GM12878 (cell line): ENCODE results near the gene TMEM256. TPM values are rescaled to one million over a fixed set of nuclear protein-coding genes. Genes with fewer than 3 reads are reported as not detected.

ENCODE experiments used
- ATAC-seq: fragments of 200-7000 bp; cut with Tn5 transposase; 3 replicates; pipeline ENCODE4 v1.9.1; 2020; ENCODE audit warnings: mild to moderate bottlenecking, moderate library complexity
- BruUV-seq: library from RNA; stranded (reverse); fragments of 400-500 nt; replicated peaks from 2 replicates; lab custom pipeline; 2021; lab: Mats Ljungman, UMichigan
- CTCF ChIA-PET: fragments of 300-600 bp; sonication (Branson Sonifier 250); formaldehyde crosslinking; extraction: SDS; loops from one replicate; lab custom pipeline; 2021; ENCODE audit warnings: inconsistent platforms; lab: Yijun Ruan, JAX
- POLR2A ChIA-PET: fragments of 350-600 bp; formaldehyde crosslinking; extraction: SDS; loops from one replicate; lab custom pipeline; 2021; ENCODE audit warnings: inconsistent platforms; lab: Charles Lee
- RAD21 ChIA-PET: fragments of 300-600 bp; sonication (Branson Sonifier 250); formaldehyde crosslinking; loops from one replicate; lab custom pipeline; 2023; ENCODE audit warnings: antibody characterized with exemption; ENCODE audit not compliant: unreplicated experiment; lab: Charles Lee
- SMC1A ChIA-PET: fragments of 300-600 bp; sonication (Branson Sonifier 250); formaldehyde crosslinking; loops from one replicate; lab custom pipeline; 2023; ENCODE audit not compliant: unreplicated experiment, uncharacterized antibody; lab: Charles Lee
- DNase-seq: peaks from one replicate; pipeline ENCODE4 v3.0.0-alpha.2; 2011; ENCODE audit warnings: low read depth, low spot score
- FAIRE-seq: peaks from 3 replicates; lab custom pipeline; 2011; peaks lifted over from hg19 to GRCh38; lab: Jason Lieb, UNC
- H2AFZ ChIP-seq: 2 replicates; pipeline ENCODE4 v1.6.0; 2011; ENCODE audit warnings: low read depth, low read length, control low read depth; ENCODE audit not compliant: control insufficient read depth
- H3K27ac ChIP-seq: 2 replicates; pipeline ENCODE4 v1.5.1; 2011; ENCODE audit warnings: control low read depth; ENCODE audit not compliant: control insufficient read depth, insufficient read depth
- H3K27me3 ChIP-seq, 2 experiments: replicated peaks in 1 of 2; 2 replicates each; pipeline versions ENCODE4 v1.6.0 to v1.6.1; 2011; ENCODE audit warnings: low read length in 1 of 2; ENCODE audit not compliant: control insufficient read depth in 2 of 2, insufficient read depth in 2 of 2
- H3K36me3 ChIP-seq, 2 experiments: 2 replicates each; pipeline ENCODE4 v1.5.1; 2011; ENCODE audit warnings: low read length in 1 of 2; ENCODE audit not compliant: control insufficient read depth in 2 of 2, insufficient read depth in 2 of 2
- H3K4me1 ChIP-seq: 2 replicates; pipeline ENCODE4 v1.6.1; 2011; ENCODE audit warnings: mild to moderate bottlenecking, low read length, moderate library complexity, mixed read lengths; ENCODE audit not compliant: control insufficient read depth, insufficient read depth
- H3K4me2 ChIP-seq: 2 replicates; pipeline ENCODE4 v1.6.0; 2011; ENCODE audit warnings: control low read depth; ENCODE audit not compliant: control insufficient read depth, insufficient read depth
- H3K4me3 ChIP-seq: fragments of 200-600 bp; sonication (generic); 2 replicates; pipeline ENCODE4 v1.5.1; 2016
- H3K79me2 ChIP-seq: 2 replicates; pipeline ENCODE4 v1.6.0; 2011; ENCODE audit warnings: low read length; ENCODE audit not compliant: control insufficient read depth, insufficient read depth
- H3K9ac ChIP-seq: 2 replicates; pipeline ENCODE4 v1.8.0; 2011; ENCODE audit warnings: low read length, control low read depth, mixed read lengths; ENCODE audit not compliant: control insufficient read depth, insufficient read depth
- H3K9me3 ChIP-seq: replicated peaks from 3 replicates; pipeline ENCODE4 v1.5.1; 2011; ENCODE audit warnings: mild to moderate bottlenecking, low read length; ENCODE audit not compliant: control insufficient read depth, insufficient read depth
- H4K20me1 ChIP-seq: 2 replicates; pipeline ENCODE4 v1.6.0; 2011; ENCODE audit not compliant: control insufficient read depth, insufficient read depth
- ATF7 ChIP-seq: fragments of 450-650 bp; IDR thresholded peaks from 2 replicates; pipeline ENCODE4 v1.6.1; 2016; ENCODE audit warnings: low read depth, mild to moderate bottlenecking
- BACH1 ChIP-seq: fragments of 450-650 bp; IDR thresholded peaks from 2 replicates; pipeline ENCODE4 v1.6.1; 2017; ENCODE audit warnings: mild to moderate bottlenecking, borderline replicate concordance
- BHLHE40 ChIP-seq, 2 experiments: fragments of 450-650 bp in 1 of 2; IDR thresholded peaks; 2 replicates each; pipeline ENCODE4 v1.6.1; 2011 to 2017; ENCODE audit warnings: low read depth in 2 of 2, borderline replicate concordance in 1 of 2, improper control_type of control experiment in 1 of 2, low read length in 1 of 2, mild to moderate bottlenecking in 1 of 2
- CBX3 ChIP-seq: fragments of 200-600 bp; sonication (generic); IDR thresholded peaks from 2 replicates; pipeline ENCODE4 v1.6.1; 2016; ENCODE audit warnings: low read depth, borderline replicate concordance
- EGR1 ChIP-seq, 2 experiments: IDR thresholded peaks; 1 replicate in 1 of 2; 2 replicates in 1 of 2; pipeline ENCODE4 v1.6.1; 2011 to 2012; ENCODE audit warnings: low read depth in 2 of 2, low read length in 2 of 2, borderline replicate concordance in 1 of 2, mild to moderate bottlenecking in 1 of 2, moderate library complexity in 1 of 2
- GABPA ChIP-seq: IDR thresholded peaks from 2 replicates; pipeline ENCODE4 v1.6.1; 2014; ENCODE audit warnings: antibody characterized with exemption, low read depth, mild to moderate bottlenecking, inconsistent platforms
- HCFC1 ChIP-seq: fragments of 150-350 bp; IDR thresholded peaks from 2 replicates; pipeline ENCODE4 v1.6.1; 2014; ENCODE audit warnings: low read length
- HDAC2 ChIP-seq: fragments of 200-600 bp; sonication (generic); IDR thresholded peaks from 2 replicates; pipeline ENCODE4 v1.6.1; 2017
- HDAC6 ChIP-seq: fragments of 200-600 bp; sonication (generic); IDR thresholded peaks from one replicate; pipeline ENCODE4 v1.8.0; 2017; ENCODE audit warnings: antibody characterized with exemption; ENCODE audit not compliant: unreplicated experiment
- NKRF ChIP-seq: fragments of 450-650 bp; conservative IDR thresholded peaks from 2 replicates; pipeline ENCODE4 v1.6.1; 2017; ENCODE audit warnings: mild to moderate bottlenecking, moderate library complexity
- NR2C2 ChIP-seq: IDR thresholded peaks from 2 replicates; pipeline ENCODE4 v1.6.1; 2011; ENCODE audit warnings: borderline replicate concordance, low read depth; ENCODE audit not compliant: control insufficient read depth, insufficient read length
- NR2F1 ChIP-seq: fragments of 450-650 bp; conservative IDR thresholded peaks from 2 replicates; pipeline ENCODE4 v1.6.1; 2017; ENCODE audit warnings: mild to moderate bottlenecking
- POLR2A ChIP-seq: IDR thresholded peaks from 2 replicates; pipeline ENCODE4 v1.6.1; 2011; ENCODE audit warnings: low read depth, mild to moderate bottlenecking, low read length
- POLR2AphosphoS2 ChIP-seq: IDR thresholded peaks from 2 replicates; pipeline ENCODE4 v1.6.1; 2011; ENCODE audit warnings: low read depth, mild to moderate bottlenecking, low read length, improper control_type of control experiment, moderate library complexity
- POLR2AphosphoS5 ChIP-seq: IDR thresholded peaks from 2 replicates; pipeline ENCODE4 v1.6.1; 2011; ENCODE audit warnings: mild to moderate bottlenecking, low read length, inconsistent platforms
- SIX5 ChIP-seq: IDR thresholded peaks from 2 replicates; pipeline ENCODE4 v1.6.1; 2011; ENCODE audit warnings: mild to moderate bottlenecking, low read depth, low read length, moderate library complexity; ENCODE audit not compliant: severe bottlenecking
- SMAD5 ChIP-seq: IDR thresholded peaks from 2 replicates; pipeline ENCODE4 v1.6.1; 2016; ENCODE audit warnings: antibody characterized with exemption, low read depth
- SP1 ChIP-seq: IDR thresholded peaks from one replicate; pipeline ENCODE4 v1.6.1; 2011; ENCODE audit warnings: low read depth, low read length
- STAT3 ChIP-seq: IDR thresholded peaks from 2 replicates; pipeline ENCODE4 v1.6.1; 2011; ENCODE audit warnings: low read depth, low read length, improper control_type of control experiment
- TAF1 ChIP-seq: IDR thresholded peaks from 2 replicates; pipeline ENCODE4 v1.6.1; 2011; ENCODE audit warnings: mild to moderate bottlenecking, low read depth, low read length, borderline replicate concordance
- TCF12 ChIP-seq: IDR thresholded peaks from 2 replicates; pipeline ENCODE4 v1.6.1; 2011; ENCODE audit warnings: low read depth, mild to moderate bottlenecking, low read length
- ZNF622 ChIP-seq: fragments of 450-650 bp; IDR thresholded peaks from 2 replicates; pipeline ENCODE4 v1.6.1; 2017; ENCODE audit warnings: mild to moderate bottlenecking, inconsistent platforms
- WGBS: methylation state at CpG from one replicate; pipeline ENCODE4 v1.1.6; 2016; ENCODE audit warnings: low lambda C conversion rate; ENCODE audit not compliant: insufficient replicate concordance, insufficient coverage; ENCODE audit errors: missing lambda C conversion rate; 5-methylcytosine and 5-hydroxymethylcytosine counted together
- in situ Hi-C: fragments of 300-500 bp; cut with MboI; formaldehyde crosslinking; loops from 9 replicates; pipeline ENCODE4 v1.14.3; 2018; ENCODE audit warnings: mixed read lengths
- intact Hi-C: fragments of 100-400 bp; cut with micrococcal nuclease; formaldehyde crosslinking; loops from one replicate; pipeline ENCODE4 v1.14.2; 2022; ENCODE audit not compliant: unreplicated experiment
- polyA plus RNA-seq, 11 experiments: library from polyadenylated mRNA; depleted of rRNA in 4 of 11; unstranded in 6 of 11; stranded (reverse) in 5 of 11; fragments of >200 nt; fragmentation: Nextera tagmentation in 4 of 11; fragmentation: Illumina TruSeq in 1 of 11; extraction: Ambion mirVana in 4 of 11; extraction: Trizol in 1 of 11; gene quantifications; 1 replicate in 1 of 11; 2 replicates in 10 of 11; pipeline versions ENCODE4 v1.2.1 to v1.2.3, GENCODE V29; 2011 to 2016; ENCODE audit warnings: inconsistent platforms in 2 of 11, missing spikeins in 2 of 11, low read depth in 1 of 11
- total RNA-seq, 4 experiments: library from RNA; depleted of rRNA in 3 of 4; stranded (reverse); fragments of >200 nt in 3 of 4; fragmentation: Illumina TruSeq in 1 of 4; extraction: Trizol in 1 of 4; gene quantifications; 2 replicates each; pipeline versions ENCODE4 v1.2.1 to v1.2.3, GENCODE V29; 2013 to 2021
- TF ChIP-seq, protein P1 (sequence below): IDR thresholded peaks from 2 replicates; pipeline ENCODE4 v1.6.1; 2012; ENCODE audit warnings: low read length, inconsistent platforms

The TMEM256 gene
- total and polyA plus RNA-seq, 10 of the 15 experiments (the other 5 are each of a cell fraction or from before 2014, with no cell fraction given), result 57.3 to 342 (median 95.7) TPM

DNA sequence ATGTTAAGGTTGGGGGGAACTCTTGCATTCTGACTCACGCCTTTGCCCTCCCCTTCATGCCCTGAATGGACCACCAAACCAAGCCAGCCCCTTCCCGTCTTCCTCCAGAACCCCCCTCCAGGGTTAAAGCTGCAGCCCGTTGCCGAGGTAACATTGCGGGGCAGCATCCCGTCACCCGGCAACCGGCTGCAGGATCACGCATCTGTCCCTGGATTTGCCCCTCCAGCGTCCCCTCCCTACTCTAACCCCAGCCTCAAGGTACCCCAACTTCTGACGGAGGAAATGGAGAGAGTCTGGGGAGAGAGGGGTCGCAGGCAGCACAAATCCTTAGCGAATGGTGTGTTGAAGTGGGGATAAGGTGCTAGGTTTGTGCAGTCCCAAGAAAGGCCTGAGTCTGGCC, 3.2 kb upstream of the TMEM256 start (continued):
- TF ChIP-seq NKRF (no peak), POLR2AphosphoS5 (no peak), NR2F1 (no peak), TAF1 (no peak), EGR1 (IDR thresholded peaks at IDR 0.05; ENCODE audit: borderline replicate concordance in 1 of 2, low read depth in 2 of 2, low read length in 2 of 2) (no peak)
- TF ChIP-seq, all 136 proteins: peak for 0

- no peak for TF ChIP-seq GABPA
- TF ChIP-seq ZNF622, result no peak
- no peak for TF ChIP-seq POLR2AphosphoS2
- no peak for TF ChIP-seq HDAC2
- no peak for TF ChIP-seq TCF12
- no peak for TF ChIP-seq HCFC1
- no peak for TF ChIP-seq BACH1
- no peak for TF ChIP-seq TAF1
- no peak for TF ChIP-seq BHLHE40 (IDR thresholded peaks at IDR 0.05; ENCODE audit: borderline replicate concordance in 1 of 2, low read depth in 2 of 2, low read length in 1 of 2)
- no peak for TF ChIP-seq CBX3
- TF ChIP-seq SIX5, result no peak
- no peak for TF ChIP-seq SMAD5
- TF ChIP-seq HDAC6, result no peak
- no peak for TF ChIP-seq NR2C2
- TF ChIP-seq, protein P1, sequence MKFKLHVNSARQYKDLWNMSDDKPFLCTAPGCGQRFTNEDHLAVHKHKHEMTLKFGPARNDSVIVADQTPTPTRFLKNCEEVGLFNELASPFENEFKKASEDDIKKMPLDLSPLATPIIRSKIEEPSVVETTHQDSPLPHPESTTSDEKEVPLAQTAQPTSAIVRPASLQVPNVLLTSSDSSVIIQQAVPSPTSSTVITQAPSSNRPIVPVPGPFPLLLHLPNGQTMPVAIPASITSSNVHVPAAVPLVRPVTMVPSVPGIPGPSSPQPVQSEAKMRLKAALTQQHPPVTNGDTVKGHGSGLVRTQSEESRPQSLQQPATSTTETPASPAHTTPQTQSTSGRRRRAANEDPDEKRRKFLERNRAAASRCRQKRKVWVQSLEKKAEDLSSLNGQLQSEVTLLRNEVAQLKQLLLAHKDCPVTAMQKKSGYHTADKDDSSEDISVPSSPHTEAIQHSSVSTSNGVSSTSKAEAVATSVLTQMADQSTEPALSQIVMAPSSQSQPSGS, result no peak
- TF ChIP-seq SP1, result no peak
- no peak for TF ChIP-seq POLR2A
- TF ChIP-seq ATF7, result no peak
- no peak for TF ChIP-seq STAT3
- TF ChIP-seq, all 136 proteins: peak for 0
- DNase-seq (no peak), ATAC-seq (no peak), FAIRE-seq (no peak)
- intact Hi-C loops, result no loop called here
- H3K27me3 ChIP-seq, result peaks cover 0 to 6% of the 10 kb centered on the region in 2 experiments; a peak in 2 of 4 replicates
- CTCF ChIA-PET, result interaction anchor here (0.6 to 0.8 kb wide), 2 partner anchors 51 to 281 kb away, joined by 3 read pairs; partner anchors contain the start of gene TP53
- H3K9me3 ChIP-seq, result no peaks in the 10 kb centered on the region
- H3K79me2 ChIP-seq, result peaks cover 2% of the 10 kb centered on the region
- POLR2A ChIA-PET, result interaction anchor here (0.6 kb wide), 1 partner anchor 120 kb away, joined by 3 read pairs; no protein-coding TSS in a partner anchor
- no TSS peak for BruUV-seq
- H2AFZ ChIP-seq, result no peak overlapping the region
- no peak overlapping the region for H3K4me3 ChIP-seq
- no peak overlapping the region for H3K4me2 ChIP-seq
- in situ Hi-C loops, result no loop called here
- no peak overlapping the region for H3K27ac ChIP-seq
- WGBS, result 57% methylated on average over 9 of the region's 12 CpGs
- H4K20me1 ChIP-seq, result no peaks in the 10 kb centered on the region
- RAD21 ChIA-PET, result no interaction called here
- peaks cover 3% of the 10 kb centered on the region; the same call in 1 of the 2 replicates for H3K4me1 ChIP-seq
- SMC1A ChIA-PET, result no interaction called here
- no peaks in the 10 kb centered on the region for H3K36me3 ChIP-seq
- no peak overlapping the region for H3K9ac ChIP-seq
These were observed 2.4 kb upstream of the TMEM256 start for GRCh38 chr17:7406235-7406825.
